ENCODE measurements around the gene TMEM181.
A peak's percentile ranks its signal among the peaks of the same experiment; 100 is the strongest.

The TMEM181 gene

DNA sequence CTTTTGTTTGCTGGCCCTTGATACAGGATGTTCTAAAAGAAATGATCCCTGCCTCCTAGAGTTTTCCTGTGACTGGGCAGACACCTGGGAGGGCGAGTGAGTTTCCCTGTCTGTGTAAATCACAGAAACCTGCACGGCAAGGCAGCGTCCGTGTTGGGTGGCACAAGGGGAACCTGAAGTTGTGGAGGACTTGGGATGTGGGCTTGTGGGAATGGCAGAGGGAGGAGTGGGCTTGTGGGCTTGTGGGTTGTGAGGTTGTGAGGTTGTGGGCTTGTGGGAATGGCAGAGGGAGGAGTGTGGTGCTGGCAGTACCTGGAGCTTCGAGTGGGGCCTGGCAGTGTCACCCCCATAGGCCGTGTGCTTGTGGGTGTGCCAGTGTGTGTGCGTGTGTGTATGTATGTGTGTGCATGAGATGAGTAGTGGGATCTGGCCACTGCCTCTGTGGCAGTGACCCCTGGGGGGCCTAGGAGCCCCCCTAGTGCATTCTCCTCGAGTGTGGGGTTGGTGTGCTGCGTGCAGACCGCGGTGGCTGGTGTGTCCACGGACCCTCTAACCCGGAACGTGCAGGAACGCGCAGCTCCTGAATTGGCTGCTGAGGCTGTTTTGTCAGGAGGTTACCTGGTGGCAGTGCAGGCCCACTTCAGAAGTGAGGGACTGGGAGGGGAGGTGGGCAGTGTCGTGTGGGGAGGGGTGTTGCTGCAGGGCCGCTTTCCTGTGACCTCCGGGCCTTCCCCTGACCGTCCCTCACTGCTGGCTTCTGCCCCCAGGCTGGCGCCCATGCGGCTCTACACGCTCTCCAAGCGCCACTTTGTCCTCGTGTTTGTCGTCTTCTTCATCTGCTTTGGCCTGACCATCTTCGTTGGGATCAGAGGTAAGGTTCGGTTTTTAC is 13.0 kb downstream of the TMEM181 start:
- CTCF ChIA-PET, result interaction anchor here (0.6 kb wide), 2 partner anchors 120 to 1441 kb away, joined by 4 read pairs; no protein-coding TSS in a partner anchor
- peak overlapping the region; percentile 47; the same call in 1 of the 2 replicates for H3K27ac ChIP-seq
- DNase-seq (ENCODE audit: low spot score), result no peak
- POLR2A ChIA-PET (ENCODE audit: low non-redundant PET), result no interaction called here
- TF ChIP-seq, protein P1, sequence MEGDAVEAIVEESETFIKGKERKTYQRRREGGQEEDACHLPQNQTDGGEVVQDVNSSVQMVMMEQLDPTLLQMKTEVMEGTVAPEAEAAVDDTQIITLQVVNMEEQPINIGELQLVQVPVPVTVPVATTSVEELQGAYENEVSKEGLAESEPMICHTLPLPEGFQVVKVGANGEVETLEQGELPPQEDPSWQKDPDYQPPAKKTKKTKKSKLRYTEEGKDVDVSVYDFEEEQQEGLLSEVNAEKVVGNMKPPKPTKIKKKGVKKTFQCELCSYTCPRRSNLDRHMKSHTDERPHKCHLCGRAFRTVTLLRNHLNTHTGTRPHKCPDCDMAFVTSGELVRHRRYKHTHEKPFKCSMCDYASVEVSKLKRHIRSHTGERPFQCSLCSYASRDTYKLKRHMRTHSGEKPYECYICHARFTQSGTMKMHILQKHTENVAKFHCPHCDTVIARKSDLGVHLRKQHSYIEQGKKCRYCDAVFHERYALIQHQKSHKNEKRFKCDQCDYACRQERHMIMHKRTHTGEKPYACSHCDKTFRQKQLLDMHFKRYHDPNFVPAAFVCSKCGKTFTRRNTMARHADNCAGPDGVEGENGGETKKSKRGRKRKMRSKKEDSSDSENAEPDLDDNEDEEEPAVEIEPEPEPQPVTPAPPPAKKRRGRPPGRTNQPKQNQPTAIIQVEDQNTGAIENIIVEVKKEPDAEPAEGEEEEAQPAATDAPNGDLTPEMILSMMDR (conservative IDR thresholded peaks at IDR 0.05; ENCODE audit: low read depth), result no peak

DNA sequence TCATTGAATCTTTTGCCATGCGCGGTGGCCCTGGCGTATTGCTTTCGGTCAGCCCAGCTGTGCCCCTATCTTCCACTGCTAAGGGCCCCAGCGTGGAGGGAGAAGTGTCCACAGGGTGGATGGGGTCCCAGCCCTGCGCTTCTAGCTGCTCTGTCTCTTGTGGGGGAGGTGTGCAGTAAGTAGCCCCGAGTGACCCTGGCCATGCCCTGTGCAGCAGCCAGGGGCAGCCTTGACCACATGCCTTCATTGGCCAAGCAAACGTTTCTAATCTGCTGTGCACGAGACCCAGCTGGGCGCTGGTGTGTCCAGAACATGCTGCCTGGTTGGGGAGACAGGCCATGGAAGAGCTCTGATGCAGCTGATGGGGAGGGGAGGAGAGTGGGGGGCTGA is 13.6 kb downstream of the TMEM181 start:
- POLR2A ChIA-PET (ENCODE audit: low non-redundant PET), result no interaction called here
- H3K27ac ChIP-seq, result no peak overlapping the region
- no peak for DNase-seq (ENCODE audit: low spot score)
- CTCF ChIA-PET, result interaction anchor here (0.6 kb wide), 1 partner anchor 119 kb away, joined by 4 read pairs; no protein-coding TSS in a partner anchor
- TF ChIP-seq, protein P1 (conservative IDR thresholded peaks at IDR 0.05; ENCODE audit: low read depth), result no peak

DNA sequence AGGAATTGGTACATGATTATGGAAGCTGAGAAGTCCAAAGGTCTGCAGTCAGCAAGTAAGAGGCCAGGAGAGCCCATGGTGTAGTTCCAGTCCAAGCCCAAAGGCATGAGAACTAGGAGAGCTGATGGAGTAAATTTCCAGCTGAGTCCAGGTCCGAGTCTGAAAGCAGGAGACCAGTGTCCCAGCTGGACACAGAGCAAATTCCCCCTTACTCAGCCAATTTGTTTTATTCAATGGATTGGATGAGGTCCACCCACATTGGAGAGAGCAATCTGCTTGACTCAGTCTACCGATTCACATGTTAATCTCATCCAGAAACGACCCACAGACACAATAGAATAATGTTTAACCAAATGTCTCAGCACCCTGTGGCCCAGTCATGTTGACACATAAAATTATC is 14.9 kb downstream of the TMEM181 start:
- CTCF ChIA-PET, result no interaction called here
- TF ChIP-seq, protein P1 (conservative IDR thresholded peaks at IDR 0.05; ENCODE audit: low read depth), result no peak
- no peak for DNase-seq (ENCODE audit: low spot score)
- no peak overlapping the region for H3K27ac ChIP-seq
- POLR2A ChIA-PET (ENCODE audit: low non-redundant PET), result no interaction called here

DNA sequence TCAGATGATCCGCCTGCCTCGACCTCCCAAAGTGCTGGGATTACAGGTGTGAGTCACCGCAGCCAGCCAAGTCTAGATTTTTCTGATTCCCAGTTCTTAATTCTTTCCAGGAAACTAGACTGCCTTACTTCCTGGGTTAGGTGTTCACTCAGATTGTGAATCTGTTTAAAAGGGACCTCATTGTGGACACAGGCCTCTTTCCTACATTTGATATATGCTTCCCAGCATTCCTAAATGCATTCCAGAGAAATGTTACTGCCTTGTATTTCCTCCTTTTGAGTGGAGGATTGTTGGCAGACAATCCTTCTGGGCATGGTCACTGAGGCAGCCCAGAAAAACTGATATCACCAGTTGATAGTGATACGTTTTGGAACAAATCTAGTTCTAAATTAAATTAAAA is 15.7 kb downstream of the TMEM181 start:
- ChIA-PET POLR2A (ENCODE audit: low non-redundant PET) (no interaction called here), CTCF (no interaction called here)
- DNase-seq (ENCODE audit: low spot score), result no peak
- no peak overlapping the region for H3K27ac ChIP-seq
- TF ChIP-seq, protein P1 (conservative IDR thresholded peaks at IDR 0.05; ENCODE audit: low read depth), result no peak

DNA sequence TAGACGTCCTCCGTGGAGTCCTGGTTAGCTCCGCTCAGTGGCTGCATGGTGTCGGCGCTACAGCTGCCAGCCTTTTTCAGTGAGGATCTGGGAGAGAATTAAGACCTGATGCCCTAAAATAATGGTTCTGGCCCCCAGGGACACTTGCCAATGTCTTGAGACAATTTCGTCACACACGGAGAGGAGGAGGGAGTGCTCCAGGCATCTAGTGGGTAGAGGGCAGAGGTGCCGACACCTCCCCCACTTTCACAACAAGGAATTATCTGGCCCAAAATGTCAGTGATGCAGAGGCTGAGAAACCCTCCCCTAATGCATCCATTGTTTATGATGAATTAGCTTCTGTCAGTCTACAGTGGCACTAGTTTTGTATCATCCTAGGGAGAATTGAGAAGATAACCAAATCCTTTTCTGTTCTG is 24.4 kb downstream of the TMEM181 start:
- TF ChIP-seq, protein P1 (conservative IDR thresholded peaks at IDR 0.05; ENCODE audit: low read depth), result no peak
- ChIA-PET POLR2A (ENCODE audit: low non-redundant PET) (no interaction called here), CTCF (interaction anchor here (0.6 kb wide), 1 partner anchor 366 kb away, joined by 3 read pairs; no protein-coding TSS in a partner anchor)
- no peak overlapping the region for H3K27ac ChIP-seq
- no peak for DNase-seq (ENCODE audit: low spot score)

DNA sequence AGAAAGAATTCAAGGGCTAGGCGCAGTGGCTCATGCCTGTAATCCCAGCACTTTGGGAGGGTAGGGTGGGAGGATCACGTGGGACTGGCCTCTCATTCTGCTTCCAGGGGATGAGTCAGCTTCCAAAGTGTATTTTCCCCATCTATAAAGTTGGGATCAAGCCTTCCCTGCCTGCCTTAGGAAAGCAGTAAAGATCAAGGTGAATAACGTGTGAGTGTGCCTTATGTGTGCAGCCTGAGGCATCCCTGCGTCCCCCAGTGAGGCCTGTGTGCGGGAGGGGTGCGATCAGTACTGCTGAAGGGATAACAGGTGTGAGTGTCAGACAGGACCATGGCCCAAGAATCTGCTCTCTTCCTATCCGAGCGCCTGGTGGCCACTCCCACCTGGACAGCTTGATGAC is 26.8 kb downstream of the TMEM181 start:
- TF ChIP-seq, protein P1 (conservative IDR thresholded peaks at IDR 0.05; ENCODE audit: low read depth), result no peak
- ChIA-PET POLR2A (ENCODE audit: low non-redundant PET) (no interaction called here), CTCF (interaction anchor here (0.7 kb wide), 1 partner anchor 344 kb away, joined by 3 read pairs; no protein-coding TSS in a partner anchor)
- DNase-seq (ENCODE audit: low spot score), result no peak
- H3K27ac ChIP-seq, result no peak overlapping the region
